Ishikawa (cell line): ENCODE measurements around the gene PRDM16.

Experiments
- CEBPB ChIP-seq: IDR thresholded peaks from 2 replicates; pipeline ENCODE4 v1.6.1; 2012
- EGR1 ChIP-seq: IDR thresholded peaks from 2 replicates; pipeline ENCODE4 v1.6.1; 2012
- EP300 ChIP-seq: IDR thresholded peaks from 2 replicates; pipeline ENCODE4 v1.6.1; 2012; ENCODE audit warnings: borderline replicate concordance
- FOXM1 ChIP-seq: IDR thresholded peaks from 2 replicates; pipeline ENCODE4 v1.6.1; 2012; ENCODE audit warnings: low read depth, borderline replicate concordance
- RAD21 ChIP-seq: IDR thresholded peaks from 2 replicates; pipeline ENCODE4 v1.6.1; 2012; ENCODE audit warnings: low read depth
- REST ChIP-seq: IDR thresholded peaks from 2 replicates; pipeline ENCODE4 v1.6.1; 2012; ENCODE audit warnings: low read depth, mild to moderate bottlenecking
- TAF1 ChIP-seq: IDR thresholded peaks from 2 replicates; pipeline ENCODE4 v1.6.1; 2012; ENCODE audit warnings: low read depth, mild to moderate bottlenecking
- TEAD4 ChIP-seq: IDR thresholded peaks from 2 replicates; pipeline ENCODE4 v1.6.1; 2012
- YY1 ChIP-seq: IDR thresholded peaks from 2 replicates; pipeline ENCODE4 v1.6.1; 2012; ENCODE audit warnings: low read depth
- ZBTB7A ChIP-seq: IDR thresholded peaks from 2 replicates; pipeline ENCODE4 v1.6.1; 2012; ENCODE audit warnings: low read depth
- TF ChIP-seq, protein P1 (sequence below): IDR thresholded peaks from 2 replicates; pipeline ENCODE4 v1.6.1; 2012

DNA sequence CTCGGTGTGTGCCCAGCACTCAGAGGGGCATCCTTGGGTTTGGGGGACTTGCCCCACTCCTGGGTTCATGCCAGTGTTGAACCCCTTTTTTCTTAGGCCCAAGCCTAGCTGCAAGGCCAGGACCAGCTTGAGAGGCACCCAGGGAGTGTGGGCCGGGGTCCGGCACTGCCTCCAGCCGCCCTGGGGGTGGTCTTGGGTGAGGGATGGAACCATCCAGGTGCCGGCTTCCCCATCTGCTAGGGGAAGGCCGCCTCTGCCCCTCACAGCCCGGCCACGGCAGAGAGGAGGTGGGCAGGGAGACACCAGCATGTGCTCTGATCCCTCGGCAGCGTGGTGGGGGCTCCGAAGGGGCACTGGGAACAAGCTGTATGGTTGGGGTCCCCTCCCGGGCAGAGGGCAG, 335.3 kb downstream of the PRDM16 start:
- TF ChIP-seq RAD21: no peak
- TF ChIP-seq EP300: no peak
- TF ChIP-seq CEBPB: no peak
- TF ChIP-seq EGR1: no peak
- no peak for TF ChIP-seq TAF1
- no peak for TF ChIP-seq ZBTB7A
- TF ChIP-seq YY1: no peak
- no peak for TF ChIP-seq REST
- no peak for TF ChIP-seq FOXM1
- TF ChIP-seq TEAD4: no peak
- TF ChIP-seq, protein P1, sequence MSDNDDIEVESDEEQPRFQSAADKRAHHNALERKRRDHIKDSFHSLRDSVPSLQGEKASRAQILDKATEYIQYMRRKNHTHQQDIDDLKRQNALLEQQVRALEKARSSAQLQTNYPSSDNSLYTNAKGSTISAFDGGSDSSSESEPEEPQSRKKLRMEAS: no peak
